NCI-H2029 (cell line): ENCODE data around the gene PAQR7.
"Not testable (repeated sequence)": the region's sequence is repeated elsewhere in the genome, so short reads cannot be mapped to it uniquely, and the experiment has no call there.

Experiments used
- DNase-seq: peaks from one replicate; lab custom pipeline; 2025; lab: John Stamatoyannopoulos, UW

Gene PAQR7

DNA sequence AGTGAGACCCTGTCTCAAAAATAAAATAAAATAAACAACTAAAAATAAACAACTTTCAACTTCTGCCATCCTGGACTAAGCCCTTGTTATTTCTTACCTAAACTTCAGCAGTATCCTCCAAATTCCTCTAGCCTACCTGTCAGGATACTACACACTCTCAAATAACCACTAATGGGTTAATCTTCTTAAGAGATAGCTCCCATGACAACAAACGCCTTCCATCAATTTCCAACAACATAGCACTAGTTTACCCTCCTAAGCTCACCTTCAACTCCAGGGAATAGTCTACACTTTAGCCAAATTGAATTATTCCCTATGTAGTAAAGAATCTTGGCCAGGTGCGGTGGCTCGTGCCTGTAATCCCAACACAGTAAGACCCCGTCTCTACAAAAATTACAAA, 27.6 kb downstream of the PAQR7 start:
- DNase-seq: no peak

DNA sequence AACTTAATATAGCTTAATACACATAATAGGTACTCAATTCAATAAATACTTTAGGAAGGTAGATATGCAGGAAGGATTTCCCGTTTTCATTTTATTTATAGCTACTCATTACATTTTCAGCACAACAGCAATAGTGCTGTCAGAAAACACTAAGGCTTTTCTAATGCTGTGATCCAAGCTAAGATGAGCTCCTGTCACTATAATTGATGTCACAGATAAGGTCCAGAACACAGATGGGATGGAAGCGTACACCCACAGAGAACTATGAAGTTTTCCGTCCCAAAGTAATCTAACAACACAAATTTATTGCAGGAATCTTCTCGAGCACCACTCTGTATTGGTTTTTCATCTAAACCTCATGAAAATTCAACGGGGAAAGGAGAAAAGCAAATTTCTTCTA, 29.8 kb downstream of the PAQR7 start:
- DNase-seq: no peak

DNA sequence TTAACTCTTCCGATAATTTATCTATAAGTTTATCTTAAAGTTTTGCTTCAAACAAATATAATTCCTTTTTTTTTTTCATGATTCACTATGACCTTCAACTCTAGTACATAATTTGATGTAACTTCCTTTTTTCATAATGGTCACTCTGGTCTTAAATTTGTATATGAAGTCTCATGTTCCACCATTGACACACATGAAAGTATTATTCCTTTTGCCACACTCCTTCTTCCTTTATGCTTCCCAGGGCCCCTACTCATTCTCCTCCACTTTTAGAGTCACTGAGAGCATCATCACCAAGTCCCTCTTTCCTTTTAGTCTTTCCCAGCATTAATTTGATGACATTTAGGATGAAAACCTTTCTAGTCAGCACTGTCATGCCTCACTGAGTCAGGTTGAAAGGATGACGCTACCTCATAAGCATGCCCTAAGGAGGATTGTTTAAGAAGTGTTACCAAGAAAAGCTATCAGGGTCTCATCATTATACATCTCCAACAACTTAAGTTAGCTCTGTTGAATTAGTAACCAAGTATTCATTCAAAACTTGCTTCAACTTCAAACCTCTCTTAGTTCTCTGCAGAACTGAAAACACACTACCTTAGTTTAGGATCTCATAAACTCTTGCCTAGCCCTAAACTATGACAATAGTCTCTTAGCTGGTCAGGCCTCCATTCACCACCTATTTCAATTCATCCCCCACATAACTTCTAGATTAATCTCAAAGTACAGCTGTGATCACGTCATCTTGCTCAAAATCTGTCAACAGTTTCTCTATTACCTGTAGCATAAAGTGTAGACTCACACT, 30.8 kb downstream of the PAQR7 start:
- DNase-seq: no peak

DNA sequence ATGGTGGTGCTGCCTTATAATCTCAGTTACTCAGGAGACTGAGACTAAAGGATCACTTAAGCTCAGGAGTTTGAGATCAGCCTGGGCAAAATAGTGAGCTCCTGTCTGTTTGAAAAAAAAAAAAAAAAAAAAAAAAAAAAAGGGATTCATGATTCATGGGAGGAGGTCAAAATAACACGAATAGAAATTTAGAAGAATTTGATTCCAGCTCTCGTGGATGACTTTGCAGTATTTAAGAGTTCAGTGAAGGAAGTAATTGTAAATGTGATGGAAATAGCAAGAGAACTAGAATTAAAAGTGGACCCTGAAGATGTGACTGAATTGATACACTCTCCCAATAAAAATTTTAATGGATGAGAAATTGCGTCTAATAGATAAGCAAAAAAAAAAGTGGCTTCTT, 32.0 kb downstream of the PAQR7 start:
- DNase-seq: no peak

DNA sequence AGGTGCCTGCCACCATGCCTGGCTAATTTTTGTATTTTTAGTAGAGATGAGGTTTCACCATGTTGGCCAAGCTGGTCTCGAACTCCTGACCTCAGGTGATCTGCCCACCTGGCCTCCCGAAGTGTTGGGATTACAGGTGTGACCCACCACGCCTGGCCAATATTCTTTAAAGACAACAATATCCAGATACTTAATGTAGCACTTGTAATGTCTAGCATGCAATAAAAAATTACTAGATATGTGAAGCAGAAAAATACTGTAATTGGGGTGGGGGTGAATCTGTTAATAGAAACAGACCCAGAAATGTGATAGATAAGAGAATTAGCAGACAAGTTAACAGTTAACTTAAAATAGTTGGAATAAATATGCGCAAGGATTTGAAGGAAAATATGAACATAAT, 35.7 kb downstream of the PAQR7 start:
- DNase-seq: not testable (repeated sequence)

DNA sequence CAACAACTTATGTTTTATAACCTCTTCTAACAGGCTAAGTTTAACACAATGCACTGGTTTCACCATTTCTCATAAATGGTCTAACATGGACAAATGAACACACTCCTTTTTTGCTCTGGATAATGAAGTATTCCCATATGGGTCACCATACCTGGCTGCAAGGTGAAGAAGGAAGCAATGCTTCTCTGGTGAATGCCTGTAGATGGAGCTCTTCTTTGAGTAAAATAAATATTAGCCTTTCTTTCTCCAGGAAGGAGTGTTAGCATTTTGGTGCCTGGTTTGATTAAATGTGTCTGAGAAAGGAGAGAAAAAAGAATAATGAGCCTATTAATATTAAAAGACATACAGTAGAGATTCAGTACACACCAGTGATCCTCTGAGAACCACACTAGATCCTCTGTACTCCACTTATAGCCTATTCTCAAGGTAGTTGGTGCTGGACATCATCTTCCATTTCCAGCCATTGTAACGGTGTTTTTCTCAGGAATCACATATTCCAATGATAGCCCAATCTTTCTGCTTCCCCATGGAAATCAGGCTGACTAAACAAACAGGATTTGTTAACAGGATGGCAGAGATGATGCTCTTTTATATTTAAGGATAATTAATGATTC, 38.1 kb downstream of the PAQR7 start:
- DNase-seq: no peak

DNA sequence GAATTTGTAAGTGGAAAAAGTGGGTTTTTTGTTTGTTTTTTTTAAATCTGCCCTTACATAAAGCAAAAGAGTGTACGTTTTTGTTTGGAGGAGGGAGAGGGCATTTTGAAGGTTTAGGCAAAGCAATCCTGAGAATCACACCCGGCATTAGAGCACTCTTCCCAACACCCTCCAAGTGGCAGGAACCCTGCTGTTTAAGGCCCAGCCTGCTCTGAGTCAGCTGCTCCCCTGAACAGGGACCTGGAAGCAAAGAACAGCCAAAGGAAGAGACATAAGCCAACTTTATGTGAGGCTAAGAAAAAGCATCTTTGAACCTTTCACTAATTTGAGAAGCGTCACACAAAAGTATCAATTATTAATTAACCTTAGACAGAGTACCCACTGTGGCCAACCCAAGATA, 38.8 kb downstream of the PAQR7 start:
- no peak for DNase-seq

DNA sequence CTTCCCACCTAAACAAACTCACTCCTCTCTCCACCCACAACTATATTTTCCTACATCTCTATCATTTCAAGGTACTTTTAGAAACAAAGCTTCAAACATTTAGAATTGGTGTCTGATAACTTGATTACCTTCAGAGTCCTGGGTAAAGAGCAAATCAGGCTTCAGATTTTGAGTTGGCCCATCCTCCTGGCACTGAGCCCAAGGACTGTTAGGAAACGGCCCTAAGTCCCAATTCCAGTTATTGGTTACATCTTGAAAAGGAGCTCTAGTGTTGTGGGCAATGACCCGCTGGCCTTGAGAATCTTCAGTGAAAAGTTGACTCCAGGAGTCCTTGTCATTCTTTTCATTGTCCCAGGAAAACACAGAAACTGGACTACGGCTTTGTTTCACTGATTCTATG, 40.6 kb downstream of the PAQR7 start:
- no peak for DNase-seq

DNA sequence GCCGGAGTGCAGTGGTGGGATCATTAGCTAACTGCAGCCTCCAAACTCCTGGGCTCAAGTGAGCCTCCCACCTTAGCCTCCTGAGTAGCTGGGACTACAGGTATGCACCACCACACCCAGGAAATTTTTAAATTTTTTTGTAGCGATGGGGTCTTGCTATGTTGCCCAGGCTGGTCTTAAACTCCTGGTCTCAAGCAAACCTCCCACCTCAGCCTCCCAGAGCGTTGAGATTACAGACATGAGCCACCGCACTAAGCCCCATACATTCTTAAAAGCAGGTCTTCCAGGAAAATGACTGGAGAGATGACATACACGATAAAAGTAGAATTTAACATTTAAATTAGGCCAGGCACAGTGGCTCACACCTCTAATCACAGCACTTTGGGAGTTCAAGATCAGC, 42.4 kb downstream of the PAQR7 start:
- no peak for DNase-seq

DNA sequence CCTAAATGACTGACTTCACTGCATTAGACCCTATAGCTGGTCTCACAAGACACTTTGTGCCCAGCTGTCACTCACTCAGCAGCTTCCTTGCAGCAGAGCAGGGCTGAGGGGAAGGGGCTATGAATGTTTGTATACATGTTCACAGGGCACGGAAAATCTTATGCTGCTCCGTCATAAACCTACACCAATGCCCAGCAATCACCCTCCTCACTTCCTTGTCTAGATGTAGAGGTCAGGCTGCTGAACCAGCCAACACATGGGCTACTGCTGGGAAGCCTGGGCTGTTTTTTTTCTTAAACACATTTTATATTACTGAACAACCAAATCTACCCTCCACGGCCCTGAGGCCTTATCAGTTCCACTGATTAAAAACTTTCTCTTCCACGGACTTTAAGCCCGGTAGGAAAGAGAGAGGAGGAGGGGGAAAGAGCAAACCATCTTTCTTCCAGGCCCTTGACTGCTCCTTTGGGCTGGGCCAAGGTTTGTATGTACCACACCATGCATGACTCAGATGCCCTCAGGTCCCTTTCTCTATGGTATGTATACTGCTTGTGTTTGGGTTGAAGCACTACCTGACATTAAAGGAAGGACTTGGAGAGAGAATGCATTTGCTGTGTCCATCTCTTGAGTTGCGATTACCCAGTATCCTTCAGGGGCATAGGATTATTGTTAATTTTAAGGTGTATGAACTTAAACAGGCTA, 43.0 kb downstream of the PAQR7 start:
- DNase-seq: no peak

DNA sequence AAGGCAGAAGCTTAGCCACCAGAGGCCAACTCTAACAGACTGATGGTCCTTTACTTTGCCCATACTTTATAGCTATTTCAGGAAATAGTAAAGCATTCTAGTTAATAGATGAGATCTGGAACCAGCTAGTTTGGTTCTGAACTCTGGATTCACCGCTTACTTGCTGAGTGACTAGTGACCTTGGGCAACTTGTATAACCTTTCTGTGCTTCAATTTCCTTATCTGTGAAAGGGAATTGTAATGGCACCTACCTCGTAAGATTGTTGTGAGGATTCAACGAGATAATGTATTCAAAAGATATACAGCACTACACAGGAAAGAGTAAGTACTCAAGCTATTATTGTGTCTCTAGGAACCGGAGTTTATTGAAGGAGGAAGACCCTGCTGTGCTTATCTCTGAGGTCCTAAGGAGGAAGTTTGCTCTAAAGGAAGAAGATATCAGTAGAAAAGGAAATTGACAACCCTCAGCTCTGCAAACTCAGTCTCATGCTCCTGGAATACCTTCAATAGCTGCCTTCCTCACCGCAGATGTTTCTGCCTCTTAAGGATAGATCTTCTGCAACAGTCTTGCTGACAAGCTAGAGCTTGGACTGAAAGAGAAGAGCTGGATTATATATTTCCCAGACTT, 43.8 kb downstream of the PAQR7 start:
- DNase-seq: no peak

DNA sequence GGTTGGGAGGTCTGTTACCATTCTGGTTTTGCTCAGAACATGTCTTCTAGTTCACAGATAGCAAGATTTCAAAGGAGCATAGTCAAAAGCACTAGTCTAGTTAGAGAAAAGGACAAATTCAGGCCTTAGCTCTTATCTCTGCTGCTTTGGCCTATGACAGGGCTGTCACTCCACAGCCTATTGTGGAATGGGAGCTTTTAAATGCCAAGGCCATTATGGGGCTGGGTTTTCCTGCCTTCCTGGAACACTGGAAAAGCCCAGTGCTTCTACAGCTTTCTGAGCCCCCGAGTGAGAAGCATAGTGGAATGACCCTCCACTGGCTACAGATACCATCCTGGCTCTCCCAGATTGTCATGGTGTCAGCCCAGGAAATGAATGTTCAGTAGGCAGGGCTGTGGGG, 46.5 kb downstream of the PAQR7 start:
- no peak for DNase-seq

DNA sequence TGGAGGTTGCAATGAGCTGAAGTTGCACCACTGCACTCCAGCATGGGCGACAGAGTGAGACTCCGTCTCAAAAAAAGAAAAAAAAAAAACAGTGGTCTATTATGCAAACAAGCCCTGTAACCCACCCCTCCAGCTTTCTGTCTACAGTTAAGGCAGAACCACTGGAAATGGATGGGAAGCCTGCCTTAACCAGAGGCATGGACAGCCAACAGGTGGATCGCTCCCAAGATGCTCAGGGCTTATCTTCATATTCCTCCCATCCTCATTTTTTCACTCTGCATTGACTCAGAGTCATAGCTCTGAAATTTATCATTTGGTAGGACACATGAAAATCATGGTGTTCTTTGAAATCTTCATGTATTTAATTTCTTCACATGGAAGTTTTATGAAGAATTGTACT, 47.0 kb downstream of the PAQR7 start:
- no peak for DNase-seq

DNA sequence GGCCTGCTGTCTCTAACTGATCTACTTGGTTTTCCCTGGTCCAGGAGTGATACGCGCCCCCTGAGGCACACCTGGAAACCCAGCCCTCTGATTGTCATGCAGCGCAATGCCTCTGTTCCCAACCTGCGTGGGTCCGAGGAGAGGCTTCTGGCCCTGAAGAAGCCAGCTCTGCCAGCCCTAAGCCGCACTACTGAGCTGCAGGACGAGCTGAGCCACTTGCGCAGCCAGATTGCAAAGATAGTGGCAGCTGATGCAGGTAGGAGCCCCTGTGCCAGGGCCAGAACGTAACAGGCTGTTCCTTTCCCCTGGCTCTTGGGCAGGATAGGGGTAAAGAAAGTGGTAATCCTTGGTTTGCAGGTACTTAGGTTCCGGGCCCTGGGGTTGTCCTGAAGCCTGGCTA, 48.9 kb downstream of the PAQR7 start:
- no peak for DNase-seq

DNA sequence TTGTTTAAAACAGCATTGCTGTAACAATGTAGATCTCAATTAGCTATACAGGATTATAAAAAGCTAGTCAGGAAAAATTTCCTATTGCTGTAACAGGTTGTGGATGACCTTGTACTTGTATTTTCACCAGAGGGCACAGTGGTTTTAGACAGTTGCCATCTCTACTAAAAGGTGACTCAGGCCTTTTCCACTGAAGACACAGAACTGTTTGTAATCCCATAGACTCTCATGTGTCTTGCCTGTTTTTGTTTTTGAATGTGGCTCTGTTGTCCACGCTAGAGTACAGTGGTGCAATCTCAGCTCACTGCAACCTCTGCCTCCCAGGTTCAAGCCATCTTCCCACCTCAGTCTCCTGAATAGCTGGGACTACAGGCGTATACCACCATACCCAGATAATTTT, 49.9 kb downstream of the PAQR7 start:
- no peak for DNase-seq

DNA sequence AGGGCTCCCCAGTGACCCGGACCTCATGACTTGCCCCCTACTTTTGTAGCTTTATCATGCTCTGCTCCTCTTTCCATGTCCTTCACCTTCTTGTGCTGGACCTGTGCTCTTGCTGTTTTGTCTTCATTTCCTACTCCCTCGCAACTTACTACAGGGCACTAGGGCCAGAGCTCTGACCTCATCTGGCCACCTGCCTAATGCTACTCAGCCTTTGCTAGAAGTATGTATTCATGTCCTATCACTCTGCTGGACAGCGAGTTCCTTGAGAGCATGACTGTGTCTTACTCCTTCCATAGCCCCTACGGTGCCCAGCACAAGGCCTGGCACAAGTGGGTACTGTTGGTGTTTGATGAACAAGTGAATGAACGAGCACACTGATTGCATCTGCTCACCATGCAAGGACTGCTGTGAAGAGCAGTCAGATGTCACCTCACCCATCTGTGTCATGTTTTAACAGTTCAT, 53.8 kb downstream of the PAQR7 start:
- no peak for DNase-seq

DNA sequence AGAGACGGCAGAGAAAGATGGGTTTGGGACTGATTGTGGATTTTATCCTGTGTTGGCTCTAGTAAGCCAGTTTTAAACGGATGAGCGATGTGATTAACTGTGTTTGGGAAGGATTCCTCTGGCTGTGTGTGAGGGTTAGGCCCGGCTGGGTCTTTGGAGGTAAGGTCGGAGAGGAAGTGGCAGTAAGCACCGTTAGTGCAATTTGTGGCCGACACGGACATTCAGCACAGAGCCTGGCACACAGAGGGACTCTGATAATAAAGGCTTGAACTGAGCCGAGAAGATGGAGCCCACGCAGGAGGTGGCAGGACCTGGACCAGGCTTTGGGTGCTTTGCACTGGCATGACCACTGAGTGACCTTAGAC, 54.4 kb downstream of the PAQR7 start:
- DNase-seq: no peak

DNA sequence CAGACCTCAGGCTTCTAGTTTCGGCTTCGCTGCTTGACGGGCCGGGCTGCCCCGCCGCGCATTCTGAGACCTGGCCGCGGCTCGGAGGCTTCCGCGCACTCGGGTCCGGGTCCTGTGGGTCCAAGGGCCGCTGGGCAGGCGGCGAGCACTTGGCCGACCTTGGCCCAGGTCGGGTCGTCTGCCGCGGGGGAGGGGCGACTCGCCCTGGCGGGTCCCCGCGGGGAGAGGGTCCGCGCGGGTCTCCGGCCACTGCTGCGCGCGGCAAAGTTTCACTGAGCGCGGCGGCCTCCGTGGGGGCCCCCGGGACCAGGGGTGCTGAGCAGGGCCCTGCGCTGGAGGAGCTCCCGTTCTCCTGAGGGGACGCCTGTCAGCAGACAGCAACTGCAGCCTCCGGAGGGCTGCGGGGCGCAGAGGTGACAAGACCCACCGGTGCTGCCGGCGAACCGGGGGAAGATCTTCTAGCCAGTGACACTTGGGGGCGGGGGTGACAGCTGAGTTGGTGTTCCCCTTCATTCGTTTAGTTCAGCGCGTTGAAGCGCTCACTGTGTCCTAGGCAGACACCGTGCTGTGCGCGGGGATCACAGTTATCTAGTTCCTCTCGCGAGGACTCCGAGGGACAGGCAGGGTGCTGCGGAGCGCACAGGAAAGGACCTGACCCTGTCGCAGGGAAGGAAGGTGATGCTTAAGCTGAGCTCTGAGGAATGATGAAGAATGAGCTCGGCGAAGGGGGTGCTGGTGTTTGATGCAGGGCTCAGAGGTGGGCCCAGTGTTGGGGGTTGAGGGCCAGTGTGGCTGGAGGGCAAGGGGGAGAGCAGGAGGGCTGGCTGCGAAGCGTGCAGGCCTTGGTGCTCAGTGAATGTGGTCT, 55.0 kb downstream of the PAQR7 start:
- no peak for DNase-seq

DNA sequence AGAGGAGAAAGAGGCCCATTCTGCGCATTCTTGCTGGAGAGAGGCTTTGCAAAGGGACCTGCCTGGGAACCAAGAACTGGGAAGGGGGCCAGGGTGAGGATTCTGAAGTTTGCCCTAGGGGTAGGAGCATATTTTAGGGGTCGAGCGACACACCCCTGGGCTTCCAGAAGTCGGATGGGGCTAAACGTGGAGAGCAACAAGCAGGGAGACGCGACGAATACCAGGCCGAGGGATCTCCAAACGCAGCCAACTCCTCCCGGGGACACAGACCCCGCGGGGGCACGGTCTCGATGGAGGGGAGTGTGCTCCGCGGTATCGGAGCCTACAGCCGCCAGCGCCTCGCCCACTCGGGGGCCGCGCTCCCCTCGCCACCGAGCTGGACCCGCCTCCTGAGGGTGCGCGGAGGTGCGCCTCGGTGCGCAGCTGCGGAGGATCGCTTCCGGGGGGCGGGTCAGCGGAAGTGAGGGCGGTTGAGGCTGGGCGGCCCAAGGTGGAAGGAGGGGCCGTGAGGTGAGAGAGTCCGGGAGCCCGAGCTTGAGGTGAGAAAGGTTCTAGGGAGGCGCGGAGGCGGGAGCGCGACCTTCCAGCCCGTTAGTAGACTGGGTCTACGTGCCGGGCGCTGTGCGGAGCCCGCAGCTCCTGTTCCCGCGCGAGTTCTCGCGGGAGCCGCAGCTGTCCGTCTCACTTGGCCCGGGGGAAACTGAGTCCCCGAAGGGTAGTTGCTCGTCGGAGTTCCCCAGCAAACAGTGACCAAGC, 55.8 kb downstream of the PAQR7 start, which contains the start of gene MTFR1L:
TSS of gene MTFR1L (plus strand) at position 464 of the 756 bp plus-strand sequence. CDS start 3,151 bp downstream, outside the sequence.
- DNase-seq: peak; percentile 82

DNA sequence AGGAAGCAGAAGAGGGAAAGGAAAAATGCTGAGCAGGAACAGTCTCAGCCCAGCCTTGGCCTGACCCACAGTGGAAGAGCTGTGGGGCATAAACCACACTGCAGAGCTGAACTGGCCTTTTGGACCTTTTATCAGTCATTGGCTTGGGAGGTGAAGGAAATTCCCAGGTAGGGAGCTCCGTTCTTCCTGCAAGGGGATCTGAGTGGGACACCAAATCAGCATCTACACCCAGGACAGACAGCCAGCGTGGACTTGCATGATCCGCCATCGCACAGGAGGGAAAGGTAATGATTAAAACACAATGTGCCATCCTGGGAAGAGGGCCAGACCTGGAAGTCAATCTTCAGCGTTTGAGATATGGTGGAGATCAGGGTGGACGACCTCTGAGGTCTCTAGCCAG, 56.9 kb downstream of the PAQR7 start:
- no peak for DNase-seq
